Measurements from ENCODE around the gene CBX4. TPM values are rescaled to one million over a fixed set of nuclear protein-coding genes. Genes with fewer than 3 reads are reported as not detected.

CBX4 gene
- polyA plus RNA-seq, 1 donor (not counting 4 experiments of a cell fraction or from before 2014, with no cell fraction given), result 7.0 TPM

GRCh38 chr17:79857095-79857494 is 17.9 kb upstream of the CBX4 start:
- FAIRE-seq, result no peak
- TF ChIP-seq EZH2 (IDR thresholded peaks at IDR 0.05; ENCODE audit: low read length) (no peak), CTCF (optimal IDR thresholded peaks at IDR 0.05 in 1 of 3, IDR thresholded peaks at IDR 0.05 in 1 of 3, conservative IDR thresholded peaks at IDR 0.05 in 1 of 3; ENCODE audit: extremely low read depth in 1 of 3, insufficient read depth in 2 of 3, low read length in 3 of 3) (no peak)
- Histone ChIP-seq H3K27ac (ENCODE audit: control insufficient read depth, insufficient read depth, low read length) (no peak overlapping the region), H3K9me3 (ENCODE audit: control insufficient read depth, low read depth, low read length) (no peaks in the 10 kb centered on the region), H3K27me3 (ENCODE audit: control insufficient read depth, extremely low read depth, insufficient read depth, low read length) (peaks cover 6% of the 10 kb centered on the region), H3K4me1 (ENCODE audit: control insufficient read depth, extremely low read depth, insufficient read depth, low read length) (peaks cover 10% of the 10 kb centered on the region), H3K4me3 (ENCODE audit: control insufficient read depth in 2 of 3, extremely low read depth in 1 of 3, insufficient read depth in 2 of 3, low read depth in 1 of 3, low read length in 3 of 3) (no peak overlapping the region), H3K36me3 (ENCODE audit: control insufficient read depth in 2 of 2, extremely low read depth in 1 of 2, insufficient read depth in 2 of 2, low read length in 2 of 2) (no peaks in the 10 kb centered on the region), H2AFZ (ENCODE audit: control insufficient read depth, low read length) (no peak overlapping the region), H4K20me1 (ENCODE audit: control insufficient read depth, extremely low read depth, insufficient read depth, low read length) (no peaks in the 10 kb centered on the region), H3K9ac (ENCODE audit: control insufficient read depth, extremely low read depth, insufficient read depth, low read length) (no peak overlapping the region), H3K9me1 (ENCODE audit: control insufficient read depth, extremely low read depth, insufficient read depth, low read length) (no peaks in the 10 kb centered on the region), H3K4me2 (ENCODE audit: control insufficient read depth, extremely low read depth, insufficient read depth, low read depth, low read length) (no peak overlapping the region), H3K79me2 (ENCODE audit: control insufficient read depth, insufficient read depth, low read length) (no peaks in the 10 kb centered on the region)
- dilution Hi-C loops (cut with MboI; ENCODE audit: extremely low pct_ligation_motif_present, low sequenced_read_pairs), result no loop called here
- no peak for DNase-seq (ENCODE audit: low read depth, low spot score)

- H3K4me1 ChIP-seq (ENCODE audit: control insufficient read depth, extremely low read depth, insufficient read depth, low read length), result peaks cover 26% of the 10 kb centered on the region
- H3K4me2 ChIP-seq (ENCODE audit: control insufficient read depth, extremely low read depth, insufficient read depth, low read depth, low read length), result no peak overlapping the region
- DNase-seq (ENCODE audit: low read depth, low spot score), result no peak
- H4K20me1 ChIP-seq (ENCODE audit: control insufficient read depth, extremely low read depth, insufficient read depth, low read length), result no peaks in the 10 kb centered on the region
- H2AFZ ChIP-seq (ENCODE audit: control insufficient read depth, low read length), result no peak overlapping the region
- no peaks in the 10 kb centered on the region for H3K27me3 ChIP-seq (ENCODE audit: control insufficient read depth, extremely low read depth, insufficient read depth, low read length)
- no peaks in the 10 kb centered on the region for H3K36me3 ChIP-seq (ENCODE audit: control insufficient read depth in 2 of 2, extremely low read depth in 1 of 2, insufficient read depth in 2 of 2, low read length in 2 of 2)
- H3K9me1 ChIP-seq (ENCODE audit: control insufficient read depth, extremely low read depth, insufficient read depth, low read length), result no peaks in the 10 kb centered on the region
- dilution Hi-C loops (cut with MboI; ENCODE audit: extremely low pct_ligation_motif_present, low sequenced_read_pairs), result no loop called here
- no peaks in the 10 kb centered on the region for H3K9me3 ChIP-seq (ENCODE audit: control insufficient read depth, low read depth, low read length)
- H3K4me3 ChIP-seq (ENCODE audit: control insufficient read depth in 2 of 3, extremely low read depth in 1 of 3, insufficient read depth in 2 of 3, low read depth in 1 of 3, low read length in 3 of 3), result no peak overlapping the region
- TF ChIP-seq CTCF (optimal IDR thresholded peaks at IDR 0.05 in 1 of 3, IDR thresholded peaks at IDR 0.05 in 1 of 3, conservative IDR thresholded peaks at IDR 0.05 in 1 of 3; ENCODE audit: extremely low read depth in 1 of 3, insufficient read depth in 2 of 3, low read length in 3 of 3), result no peak
- no peak for TF ChIP-seq EZH2 (IDR thresholded peaks at IDR 0.05; ENCODE audit: low read length)
- no peak for FAIRE-seq
- no peak overlapping the region for H3K27ac ChIP-seq (ENCODE audit: control insufficient read depth, insufficient read depth, low read length)
- H3K79me2 ChIP-seq (ENCODE audit: control insufficient read depth, insufficient read depth, low read length), result no peaks in the 10 kb centered on the region
- H3K9ac ChIP-seq (ENCODE audit: control insufficient read depth, extremely low read depth, insufficient read depth, low read length), result no peak overlapping the region
These were observed 16.3 kb upstream of the CBX4 start for GRCh38 chr17:79855331-79856124.

Measured in keratinocyte (primary cell).